Loucy (cell line): ENCODE results near the gene FAM3B.

Experiments
- H2AFZ ChIP-seq: fragments of 200-600 bp; sonication (generic); 2 replicates; pipeline ENCODE4 v1.6.0; 2016; ENCODE audit warnings: antibody characterized with exemption, mild to moderate bottlenecking, low read length, moderate library complexity
- H3F3A ChIP-seq: fragments of 200-600 bp; 2 replicates; pipeline ENCODE4 v1.6.0; 2016; ENCODE audit warnings: antibody characterized with exemption, low read depth, mild to moderate bottlenecking
- H3K27me3 ChIP-seq: fragments of 200-600 bp; sonication (generic); 2 replicates; pipeline ENCODE4 v1.6.1; 2014; ENCODE audit warnings: low read length, mild to moderate bottlenecking; ENCODE audit not compliant: insufficient read depth, poor library complexity, severe bottlenecking
- H3K36me3 ChIP-seq: fragments of 200-600 bp; sonication (generic); 2 replicates; pipeline ENCODE4 v1.6.1; 2016; ENCODE audit warnings: low read length; ENCODE audit not compliant: insufficient read depth
- H3K4me1 ChIP-seq: fragments of 200-600 bp; sonication (generic); 2 replicates; pipeline ENCODE4 v1.5.1; 2014; ENCODE audit warnings: low read length, mild to moderate bottlenecking; ENCODE audit not compliant: insufficient read depth, poor library complexity, severe bottlenecking
- H3K4me2 ChIP-seq: fragments of 200-600 bp; sonication (generic); 2 replicates; pipeline ENCODE4 v1.6.0; 2014; ENCODE audit warnings: antibody characterized with exemption, low read length, low read depth, mild to moderate bottlenecking; ENCODE audit not compliant: poor library complexity, severe bottlenecking
- H3K4me3 ChIP-seq: fragments of 200-600 bp; sonication (generic); 2 replicates; pipeline ENCODE4 v1.5.1; 2014; ENCODE audit warnings: low read length, mild to moderate bottlenecking, mixed read lengths; ENCODE audit not compliant: poor library complexity, severe bottlenecking
- H3K79me2 ChIP-seq: fragments of 200-600 bp; sonication (generic); 2 replicates; pipeline ENCODE4 v1.6.1; 2014; ENCODE audit warnings: low read length; ENCODE audit not compliant: insufficient read depth
- H3K9ac ChIP-seq: fragments of 200-600 bp; sonication (generic); 2 replicates; pipeline ENCODE4 v1.6.0; 2014; ENCODE audit warnings: mild to moderate bottlenecking, low read depth, low read length, moderate library complexity; ENCODE audit not compliant: poor library complexity, severe bottlenecking
- H3K9me2 ChIP-seq: fragments of 200-600 bp; sonication (generic); replicated peaks from 2 replicates; pipeline ENCODE4 v1.6.1; 2016; ENCODE audit warnings: low read depth, low read length, mixed read lengths
- H3K9me3 ChIP-seq: fragments of 200-600 bp; sonication (generic); 2 replicates; pipeline ENCODE4 v1.6.1; 2014; ENCODE audit warnings: mild to moderate bottlenecking, antibody characterized with exemption, low read length, low read depth; ENCODE audit not compliant: insufficient read depth
- H4K20me1 ChIP-seq: fragments of 200-600 bp; sonication (generic); 2 replicates; pipeline ENCODE4 v1.6.0; 2014; ENCODE audit warnings: antibody characterized with exemption, low read length, mild to moderate bottlenecking; ENCODE audit not compliant: insufficient read depth, poor library complexity, severe bottlenecking
- CTCF ChIP-seq: fragments of 200-600 bp; sonication (generic); conservative IDR thresholded peaks from 2 replicates; pipeline ENCODE4 v1.5.1; 2014; ENCODE audit warnings: mild to moderate bottlenecking, antibody characterized with exemption, low read length
- EZH2phosphoT487 ChIP-seq: fragments of 200-600 bp; IDR thresholded peaks from 2 replicates; pipeline ENCODE4 v1.6.1; 2018; ENCODE audit warnings: antibody characterized with exemption, mild to moderate bottlenecking, moderate library complexity, borderline replicate concordance

The FAM3B gene

GRCh38 chr21:41326414-41327080 is 9.9 kb downstream of the FAM3B start:
- Histone ChIP-seq H3K9ac (no peak overlapping the region), H3K27me3 (no peaks in the 10 kb centered on the region), H3K9me2 (no peaks in the 10 kb centered on the region), H3K4me1 (no peaks in the 10 kb centered on the region), H3K9me3 (no peaks in the 10 kb centered on the region), H2AFZ (no peak overlapping the region), H3F3A (no peaks in the 10 kb centered on the region), H3K4me2 (no peak overlapping the region), H3K36me3 (no peaks in the 10 kb centered on the region), H3K4me3 (no peak overlapping the region), H3K79me2 (no peaks in the 10 kb centered on the region), H4K20me1 (no peaks in the 10 kb centered on the region)
- no peak for TF ChIP-seq EZH2phosphoT487
- TF ChIP-seq CTCF, result no peak

- H2AFZ ChIP-seq, result no peak overlapping the region
- no peaks in the 10 kb centered on the region for H3K79me2 ChIP-seq
- no peak overlapping the region for H3K9ac ChIP-seq
- no peak for TF ChIP-seq EZH2phosphoT487
- H3K9me2 ChIP-seq, result no peaks in the 10 kb centered on the region
- H3K36me3 ChIP-seq, result no peaks in the 10 kb centered on the region
- no peaks in the 10 kb centered on the region for H3F3A ChIP-seq
- H3K4me2 ChIP-seq, result no peak overlapping the region
- no peak overlapping the region for H3K4me3 ChIP-seq
- H4K20me1 ChIP-seq, result no peaks in the 10 kb centered on the region
- H3K9me3 ChIP-seq, result no peaks in the 10 kb centered on the region
- H3K4me1 ChIP-seq, result no peaks in the 10 kb centered on the region
- H3K27me3 ChIP-seq, result no peaks in the 10 kb centered on the region
Measured at GRCh38 chr21:41327753-41328152, 11.2 kb downstream of the FAM3B start.

- no peak overlapping the region for H3K4me2 ChIP-seq
- no peaks in the 10 kb centered on the region for H3F3A ChIP-seq
- no peak overlapping the region for H2AFZ ChIP-seq
Measured at GRCh38 chr21:41328660-41329607, 12.3 kb downstream of the FAM3B start.

More at GRCh38 chr21:41328660-41329607, 12.3 kb downstream of the FAM3B start:
- H3K9me2 ChIP-seq, result no peaks in the 10 kb centered on the region
- TF ChIP-seq EZH2phosphoT487, result no peak
- TF ChIP-seq CTCF, result no peak
- H3K36me3 ChIP-seq, result no peaks in the 10 kb centered on the region
- no peaks in the 10 kb centered on the region for H3K27me3 ChIP-seq
- H3K4me3 ChIP-seq, result no peak overlapping the region
- peaks cover 2% of the 10 kb centered on the region; the same call in 1 of the 2 replicates for H3K9me3 ChIP-seq
- H4K20me1 ChIP-seq, result no peaks in the 10 kb centered on the region
- no peaks in the 10 kb centered on the region for H3K79me2 ChIP-seq
- no peak overlapping the region for H3K9ac ChIP-seq
- no peaks in the 10 kb centered on the region for H3K4me1 ChIP-seq
